Right atrium auricular region (tissue), 2 donors: ENCODE measurements around the gene CCL21. TPM values are rescaled to one million over a fixed set of nuclear protein-coding genes. Genes with fewer than 3 reads are reported as not detected.
A peak's percentile ranks its signal among the peaks of the same experiment; 100 is the strongest.

Experiments used
- DNase-seq: peaks from one replicate; pipeline ENCODE4 v3.0.0-alpha.2; 2019; ENCODE audit warnings: low spot score
- H3K27ac ChIP-seq, 2 donors: fragments of 200-600 bp; sonication (generic); 1 replicate in 1 of 2; 2 replicates in 1 of 2; pipeline ENCODE4 v1.5.1; 2016 to 2019
- H3K27me3 ChIP-seq, 2 donors: fragments of 200-600 bp; sonication (generic); one replicate each; pipeline versions ENCODE4 v1.5.1 to v1.6.0; 2017 to 2019
- H3K36me3 ChIP-seq: fragments of 200-600 bp; sonication (generic); one replicate; pipeline ENCODE4 v1.5.1; 2016
- H3K4me1 ChIP-seq, 2 donors: fragments of 200-600 bp; sonication (generic); one replicate each; pipeline versions ENCODE4 v1.5.1 to v1.6.0; 2017 to 2019
- H3K4me3 ChIP-seq, 2 donors: fragments of 200-600 bp; sonication (generic); 1 replicate in 1 of 2; 2 replicates in 1 of 2; pipeline ENCODE4 v1.5.1; 2017 to 2019; ENCODE audit warnings: mild to moderate bottlenecking in 1 of 2, moderate library complexity in 1 of 2
- H3K9me3 ChIP-seq, 2 donors: fragments of 200-600 bp; sonication (generic); one replicate each; pipeline ENCODE4 v1.5.1; 2019
- CTCF ChIP-seq, 2 donors: fragments of 200-600 bp; sonication (generic); IDR thresholded peaks; one replicate each; pipeline ENCODE4 v1.5.1; 2019; ENCODE audit warnings: antibody characterized with exemption in 2 of 2
- total RNA-seq, 2 donors: library from RNA; depleted of rRNA; stranded (reverse); fragments of >200 nt; gene quantifications; one replicate each; pipeline ENCODE4 v1.1.0, GENCODE V29; 2016

The CCL21 gene
- total RNA-seq, 2 donors from 2014 or later, result 2.9 to 26.5 TPM

- H3K36me3 ChIP-seq, result no peaks in the 10 kb centered on the region
- TF ChIP-seq CTCF (IDR thresholded peaks at IDR 0.05), result no peak
- no peak for DNase-seq
- no peaks in the 10 kb centered on the region for H3K27me3 ChIP-seq
- H3K4me3 ChIP-seq, result no peak overlapping the region
- H3K9me3 ChIP-seq, result no peaks in the 10 kb centered on the region
- H3K4me1 ChIP-seq, result peaks cover 0 to 14% of the 10 kb centered on the region in 2 donors
- no peak overlapping the region for H3K27ac ChIP-seq
These were observed 4.1 kb upstream of the CCL21 start for GRCh38 chr9:34714007-34714406.

GRCh38 chr9:34712140-34712539 is 2.2 kb upstream of the CCL21 start:
- no peak for TF ChIP-seq CTCF (IDR thresholded peaks at IDR 0.05)
- H3K9me3 ChIP-seq, result no peaks in the 10 kb centered on the region
- peaks cover 0 to 14% of the 10 kb centered on the region in 2 donors for H3K4me1 ChIP-seq
- no peaks in the 10 kb centered on the region for H3K36me3 ChIP-seq
- no peak overlapping the region for H3K4me3 ChIP-seq
- no peak overlapping the region for H3K27ac ChIP-seq
- no peak for DNase-seq
- H3K27me3 ChIP-seq, result no peaks in the 10 kb centered on the region

GRCh38 chr9:34709196-34709978 is 549 bp downstream of the CCL21 start:
- H3K27ac ChIP-seq, result peak overlapping the region; percentile 40 to 60
- no peak for DNase-seq
- no peak for TF ChIP-seq CTCF (IDR thresholded peaks at IDR 0.05)
- no peak overlapping the region for H3K4me3 ChIP-seq
- peaks cover 0 to 14% of the 10 kb centered on the region in 2 donors for H3K4me1 ChIP-seq
- no peaks in the 10 kb centered on the region for H3K36me3 ChIP-seq
- H3K27me3 ChIP-seq, result no peaks in the 10 kb centered on the region
- H3K9me3 ChIP-seq, result no peaks in the 10 kb centered on the region

GRCh38 chr9:34707130-34707529 is 2.8 kb downstream of the CCL21 start:
- no peaks in the 10 kb centered on the region for H3K36me3 ChIP-seq
- H3K27me3 ChIP-seq, result no peaks in the 10 kb centered on the region
- H3K4me1 ChIP-seq, result peaks cover 0 to 14% of the 10 kb centered on the region in 2 donors
- no peak overlapping the region for H3K4me3 ChIP-seq
- no peaks in the 10 kb centered on the region for H3K9me3 ChIP-seq
- H3K27ac ChIP-seq, result no peak overlapping the region
- no peak for TF ChIP-seq CTCF (IDR thresholded peaks at IDR 0.05)
- DNase-seq, result no peak

GRCh38 chr9:34701769-34702736 is 7.9 kb downstream of the CCL21 start:
- no peaks in the 10 kb centered on the region for H3K27me3 ChIP-seq
- no peaks in the 10 kb centered on the region for H3K36me3 ChIP-seq
- H3K27ac ChIP-seq, result peak overlapping the region; percentile 79 to 82
- H3K4me1 ChIP-seq, result peaks cover 0 to 9% of the 10 kb centered on the region in 2 donors
- TF ChIP-seq CTCF (IDR thresholded peaks at IDR 0.05), result peak; percentile 97 to 98
- H3K4me3 ChIP-seq, result peak overlapping the region; percentile 62 to 86
- peak; percentile 86 for DNase-seq
- no peaks in the 10 kb centered on the region for H3K9me3 ChIP-seq
